ENCODE measurements around the gene IL12RB1. TPM values are rescaled to one million over a fixed set of nuclear protein-coding genes. Genes with fewer than 3 reads are reported as not detected.

IL12RB1 gene
- polyA plus RNA-seq, 1 donor (not counting 4 experiments of a cell fraction or from before 2014, with no cell fraction given) = 0.09 TPM

DNA sequence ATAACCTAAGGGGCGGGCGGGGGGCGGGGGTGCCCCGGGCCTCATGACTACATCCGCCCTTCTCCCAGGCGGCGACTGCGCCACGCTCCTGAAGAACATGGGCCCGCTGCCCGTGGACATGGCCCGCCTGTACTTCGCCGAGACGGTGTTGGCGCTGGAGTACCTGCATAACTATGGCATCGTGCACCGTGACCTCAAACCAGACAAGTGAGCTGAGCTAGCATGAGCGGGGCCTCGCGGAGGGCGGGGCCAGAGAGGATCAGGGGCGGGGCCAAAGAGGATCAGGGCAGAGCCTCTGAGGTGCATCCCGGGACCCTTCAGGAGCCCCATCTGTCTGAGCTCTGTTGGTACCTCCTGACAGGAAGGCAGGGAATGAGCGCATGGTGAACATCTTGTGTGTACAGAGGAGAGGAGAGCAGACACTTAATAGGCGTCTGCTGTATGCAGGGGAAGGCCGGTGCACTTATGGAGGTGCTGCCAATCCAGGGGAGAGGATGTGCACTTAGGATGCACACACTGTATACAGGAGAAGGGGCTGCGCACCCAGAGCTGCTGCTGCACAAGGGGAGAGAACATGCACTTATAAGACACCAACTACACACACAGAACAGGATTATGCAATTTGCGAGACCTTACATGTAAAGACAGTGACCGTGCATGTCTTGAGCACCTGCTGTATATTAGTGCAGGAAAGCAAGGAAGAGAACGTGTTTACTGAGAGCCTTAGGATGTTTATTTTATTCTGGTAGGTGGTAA lies 45.3 kb upstream of the IL12RB1 start:
- Histone ChIP-seq H3K27ac (ENCODE audit: control insufficient read depth, insufficient read depth, low read length) (no peak overlapping the region), H3K36me3 (ENCODE audit: control insufficient read depth in 2 of 2, extremely low read depth in 1 of 2, insufficient read depth in 2 of 2, low read length in 2 of 2) (peaks cover 0 to 12% of the 10 kb centered on the region in 2 experiments), H3K9me3 (ENCODE audit: control insufficient read depth, low read depth, low read length) (no peaks in the 10 kb centered on the region), H3K79me2 (ENCODE audit: control insufficient read depth, insufficient read depth, low read length) (no peaks in the 10 kb centered on the region), H3K4me3 (ENCODE audit: control insufficient read depth in 2 of 3, extremely low read depth in 1 of 3, insufficient read depth in 2 of 3, low read depth in 1 of 3, low read length in 3 of 3) (no peak overlapping the region), H4K20me1 (ENCODE audit: control insufficient read depth, extremely low read depth, insufficient read depth, low read length) (no peaks in the 10 kb centered on the region), H3K27me3 (ENCODE audit: control insufficient read depth, extremely low read depth, insufficient read depth, low read length) (no peaks in the 10 kb centered on the region), H3K9ac (ENCODE audit: control insufficient read depth, extremely low read depth, insufficient read depth, low read length) (no peak overlapping the region), H3K4me2 (ENCODE audit: control insufficient read depth, extremely low read depth, insufficient read depth, low read depth, low read length) (no peak overlapping the region), H2AFZ (ENCODE audit: control insufficient read depth, low read length) (no peak overlapping the region), H3K4me1 (ENCODE audit: control insufficient read depth, extremely low read depth, insufficient read depth, low read length) (peaks cover 2% of the 10 kb centered on the region), H3K9me1 (ENCODE audit: control insufficient read depth, extremely low read depth, insufficient read depth, low read length) (no peaks in the 10 kb centered on the region)
- FAIRE-seq (no peak), DNase-seq (ENCODE audit: low read depth, low spot score) (no peak)
- no peak for TF ChIP-seq CTCF (optimal IDR thresholded peaks at IDR 0.05 in 1 of 3, IDR thresholded peaks at IDR 0.05 in 1 of 3, conservative IDR thresholded peaks at IDR 0.05 in 1 of 3; ENCODE audit: extremely low read depth in 1 of 3, insufficient read depth in 2 of 3, low read length in 3 of 3)
- no peak for TF ChIP-seq EZH2 (IDR thresholded peaks at IDR 0.05; ENCODE audit: low read length)
- dilution Hi-C loops (cut with MboI; ENCODE audit: extremely low pct_ligation_motif_present, low sequenced_read_pairs) = no loop called here

GRCh38 chr19:18130523-18131242 lies 43.9 kb upstream of the IL12RB1 start:
- no peak for DNase-seq (ENCODE audit: low read depth, low spot score)
- no peak overlapping the region for H3K9ac ChIP-seq (ENCODE audit: control insufficient read depth, extremely low read depth, insufficient read depth, low read length)
- dilution Hi-C loops (cut with MboI; ENCODE audit: extremely low pct_ligation_motif_present, low sequenced_read_pairs) = no loop called here

More at GRCh38 chr19:18130523-18131242, 43.9 kb upstream of the IL12RB1 start:
- H3K27ac ChIP-seq (ENCODE audit: control insufficient read depth, insufficient read depth, low read length) = no peak overlapping the region
- H4K20me1 ChIP-seq (ENCODE audit: control insufficient read depth, extremely low read depth, insufficient read depth, low read length) = no peaks in the 10 kb centered on the region
- H3K9me3 ChIP-seq (ENCODE audit: control insufficient read depth, low read depth, low read length) = no peaks in the 10 kb centered on the region
- TF ChIP-seq EZH2 (IDR thresholded peaks at IDR 0.05; ENCODE audit: low read length) (no peak), CTCF (optimal IDR thresholded peaks at IDR 0.05 in 1 of 3, IDR thresholded peaks at IDR 0.05 in 1 of 3, conservative IDR thresholded peaks at IDR 0.05 in 1 of 3; ENCODE audit: extremely low read depth in 1 of 3, insufficient read depth in 2 of 3, low read length in 3 of 3) (no peak)
- no peaks in the 10 kb centered on the region for H3K4me1 ChIP-seq (ENCODE audit: control insufficient read depth, extremely low read depth, insufficient read depth, low read length)
- no peak for FAIRE-seq
- H3K4me2 ChIP-seq (ENCODE audit: control insufficient read depth, extremely low read depth, insufficient read depth, low read depth, low read length) = no peak overlapping the region
- no peak overlapping the region for H2AFZ ChIP-seq (ENCODE audit: control insufficient read depth, low read length)
- no peaks in the 10 kb centered on the region for H3K9me1 ChIP-seq (ENCODE audit: control insufficient read depth, extremely low read depth, insufficient read depth, low read length)
- no peaks in the 10 kb centered on the region for H3K79me2 ChIP-seq (ENCODE audit: control insufficient read depth, insufficient read depth, low read length)
- H3K27me3 ChIP-seq (ENCODE audit: control insufficient read depth, extremely low read depth, insufficient read depth, low read length) = no peaks in the 10 kb centered on the region
- H3K36me3 ChIP-seq (ENCODE audit: control insufficient read depth in 2 of 2, extremely low read depth in 1 of 2, insufficient read depth in 2 of 2, low read length in 2 of 2) = peaks cover 0 to 12% of the 10 kb centered on the region in 2 experiments
- H3K4me3 ChIP-seq (ENCODE audit: control insufficient read depth in 2 of 3, extremely low read depth in 1 of 3, insufficient read depth in 2 of 3, low read depth in 1 of 3, low read length in 3 of 3) = no peak overlapping the region

All from keratinocyte (primary cell).